HG02588 (cell line): Measurements from ENCODE around the gene UAP1L1.

Experiments used
- ATAC-seq: cut with Tn5 transposase; IDR thresholded peaks from one replicate; pipeline ENCODE4 v1.9.1; 2021; ENCODE audit warnings: mild to moderate bottlenecking, moderate library complexity; ENCODE audit not compliant: unreplicated experiment

The UAP1L1 gene

DNA sequence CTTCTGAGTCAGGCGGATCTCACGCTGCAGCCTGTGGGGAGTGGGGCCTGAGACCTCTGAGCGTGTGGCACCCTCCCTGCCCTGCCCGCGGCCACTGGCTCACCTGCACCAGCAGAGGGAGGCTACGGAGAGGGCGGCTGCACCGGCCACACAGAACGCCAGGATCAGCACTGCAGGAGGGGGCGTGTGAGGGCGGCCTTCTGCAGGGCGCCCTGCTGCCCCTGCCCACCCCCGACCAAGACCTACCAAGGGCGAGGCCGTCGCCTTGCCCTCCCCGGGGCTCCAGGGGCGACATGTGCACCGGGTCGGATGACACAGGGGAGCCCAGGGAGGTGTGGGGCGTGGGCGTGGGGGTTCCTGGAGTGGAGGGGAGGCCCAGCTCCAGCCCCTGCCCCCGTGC is 36.7 kb upstream of the UAP1L1 start:
- ATAC-seq, result no peak

DNA sequence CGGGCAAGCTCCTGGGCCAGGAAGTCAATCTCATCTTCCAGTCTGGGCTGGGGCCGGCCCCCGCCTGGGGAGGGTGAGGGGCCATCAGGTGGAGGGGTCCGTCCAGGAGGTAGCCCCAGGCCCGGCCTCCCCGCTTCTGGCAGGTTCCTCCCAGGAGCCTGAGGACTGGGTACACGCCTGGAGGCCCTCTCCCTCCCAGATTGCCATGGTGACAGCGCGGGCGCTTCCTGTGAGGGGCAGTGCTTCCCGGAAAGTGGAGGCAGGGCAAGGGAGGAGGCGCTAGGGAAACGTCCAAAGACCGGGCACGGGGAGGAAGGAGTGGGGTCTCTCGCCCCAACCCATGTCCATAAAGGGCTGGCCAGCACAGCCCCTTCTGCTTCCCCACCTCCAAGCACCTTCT is 36.2 kb upstream of the UAP1L1 start:
- no peak for ATAC-seq

DNA sequence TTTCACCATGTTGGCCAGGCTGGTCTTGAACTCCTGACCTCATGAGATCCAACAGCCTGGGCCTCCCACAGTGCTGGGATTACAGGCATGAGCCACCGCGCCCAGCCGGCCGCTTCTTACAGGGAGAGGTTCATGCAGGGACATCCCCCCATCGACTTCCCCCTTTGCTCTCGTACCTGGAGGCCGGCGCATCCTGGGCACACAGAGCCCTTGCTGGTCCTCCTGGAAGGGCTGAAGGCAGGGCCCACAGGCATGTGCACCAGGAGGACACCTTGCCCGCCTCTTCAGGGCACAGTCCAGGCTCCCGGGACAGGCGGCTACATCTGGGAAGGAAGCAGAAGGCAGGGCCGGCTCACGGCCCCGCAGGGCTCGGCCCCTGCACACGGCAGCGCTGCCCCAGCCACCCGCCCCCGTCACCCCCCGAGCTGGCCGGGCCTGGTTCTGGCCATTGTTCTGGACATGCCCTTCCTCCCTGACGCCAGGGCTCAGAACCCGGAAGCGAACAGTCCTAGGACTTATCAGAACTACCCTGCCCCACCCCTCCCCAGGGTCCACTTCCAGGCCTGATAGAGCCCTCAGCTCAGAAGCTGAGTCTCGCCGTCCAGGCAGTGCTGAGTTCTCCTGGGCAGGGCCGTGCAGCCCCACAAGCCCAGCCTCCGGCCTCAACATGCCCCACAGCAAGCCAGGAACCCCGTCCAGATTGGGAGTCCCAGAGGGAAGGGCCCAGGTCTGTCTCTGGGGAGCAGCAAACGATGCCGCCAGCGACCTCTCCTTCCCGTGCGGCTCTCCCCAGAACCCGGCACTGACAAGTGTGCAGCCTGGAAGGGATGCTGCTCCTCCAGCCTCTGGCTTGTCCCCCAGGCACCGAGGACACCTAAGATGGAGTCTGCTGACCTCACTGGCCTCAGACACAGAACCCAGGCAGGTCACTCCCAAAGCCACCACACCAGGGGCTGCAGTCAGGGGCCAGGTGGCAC is 34.3 kb upstream of the UAP1L1 start:
- no peak for ATAC-seq

DNA sequence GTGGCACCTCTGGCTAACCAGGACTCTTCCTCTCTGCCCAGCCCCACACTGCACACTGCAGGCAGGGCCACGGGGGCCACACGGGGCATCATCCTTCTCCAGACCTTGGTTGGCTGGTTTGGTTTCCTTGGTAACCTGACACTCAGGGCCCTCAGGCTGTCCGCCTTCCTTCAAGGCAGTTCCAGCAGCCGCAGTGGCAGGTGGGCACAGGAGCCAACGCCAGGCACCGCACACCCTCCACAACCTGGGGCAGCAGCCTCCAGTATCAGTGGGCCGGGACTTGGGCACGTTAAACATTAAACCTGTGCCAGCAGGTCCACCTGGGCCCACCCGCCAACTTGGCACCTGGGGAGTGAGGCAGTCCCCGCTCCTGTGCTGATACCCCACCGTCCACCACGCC is 33.3 kb upstream of the UAP1L1 start:
- no peak for ATAC-seq

DNA sequence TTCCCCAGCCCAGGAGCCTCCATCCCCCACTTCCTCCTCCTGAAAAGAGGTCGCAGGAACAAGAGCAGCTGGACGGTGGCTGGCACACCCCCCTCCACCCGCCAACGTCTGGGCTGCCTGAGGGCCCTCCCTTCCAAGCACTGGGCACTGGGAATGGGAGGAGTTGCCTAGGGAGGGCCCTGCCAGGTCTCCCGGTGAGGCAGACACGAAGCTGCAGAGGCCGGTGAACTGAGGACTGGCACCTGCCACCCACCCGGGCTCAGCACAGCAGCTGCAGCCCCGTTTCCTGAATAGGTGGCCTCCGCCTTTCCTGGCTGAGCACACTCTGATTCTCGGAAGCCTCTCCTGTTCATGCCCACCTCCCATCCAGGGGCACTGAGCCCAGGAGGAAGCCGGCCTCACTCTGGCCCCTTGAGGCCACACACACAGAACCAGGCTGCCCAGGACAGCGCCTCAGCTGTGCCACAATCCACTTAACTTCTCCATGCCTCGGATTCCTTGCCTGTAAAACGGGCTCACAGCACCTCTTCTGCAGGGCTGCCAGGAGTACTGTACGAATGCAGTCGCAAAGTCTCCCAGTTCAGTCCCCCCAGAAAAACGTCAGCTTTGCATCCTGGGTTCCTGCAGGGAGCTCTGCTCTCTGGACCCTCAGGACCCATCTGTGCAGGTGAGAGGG is 32.7 kb upstream of the UAP1L1 start:
- no peak for ATAC-seq

DNA sequence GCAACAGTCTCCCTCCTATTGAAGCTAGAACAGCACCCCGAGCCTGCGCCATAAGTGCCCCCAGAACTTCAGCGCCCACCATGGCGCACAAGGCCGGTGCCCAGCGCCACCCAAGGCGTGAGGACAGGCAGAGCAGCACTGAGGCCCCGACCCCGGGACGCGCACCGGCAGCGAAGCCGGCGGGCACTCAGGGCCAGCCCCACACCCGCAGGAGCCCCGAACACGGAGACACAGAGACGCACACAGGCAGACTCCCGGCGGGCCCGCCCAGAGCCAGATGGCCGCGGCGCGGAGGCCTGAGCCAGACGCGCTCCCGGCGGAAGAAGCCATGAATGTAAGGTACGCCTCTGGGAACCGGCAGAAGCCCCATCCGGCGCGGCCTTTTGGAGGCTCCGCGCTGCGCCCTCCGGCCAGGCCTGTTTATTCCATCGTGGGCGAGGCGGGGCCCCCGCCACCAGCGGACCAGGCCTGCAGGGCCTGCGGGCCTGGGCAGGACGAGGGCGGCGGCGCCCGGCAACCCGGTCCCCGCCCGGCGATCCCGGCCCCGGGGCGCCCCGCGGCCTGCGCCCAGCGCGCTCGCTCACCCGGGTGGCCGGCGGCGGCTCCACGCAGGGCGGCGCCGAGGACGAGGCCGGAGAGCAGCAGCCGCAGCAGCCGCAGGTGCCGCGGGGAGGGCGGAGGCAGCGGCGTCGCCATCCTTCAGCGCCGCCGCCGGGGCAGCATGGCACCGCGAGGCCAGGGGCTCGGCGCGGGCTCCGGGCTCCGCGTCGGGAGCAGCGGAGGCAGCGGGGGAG is 31.8 kb upstream of the UAP1L1 start:
- no peak for ATAC-seq

DNA sequence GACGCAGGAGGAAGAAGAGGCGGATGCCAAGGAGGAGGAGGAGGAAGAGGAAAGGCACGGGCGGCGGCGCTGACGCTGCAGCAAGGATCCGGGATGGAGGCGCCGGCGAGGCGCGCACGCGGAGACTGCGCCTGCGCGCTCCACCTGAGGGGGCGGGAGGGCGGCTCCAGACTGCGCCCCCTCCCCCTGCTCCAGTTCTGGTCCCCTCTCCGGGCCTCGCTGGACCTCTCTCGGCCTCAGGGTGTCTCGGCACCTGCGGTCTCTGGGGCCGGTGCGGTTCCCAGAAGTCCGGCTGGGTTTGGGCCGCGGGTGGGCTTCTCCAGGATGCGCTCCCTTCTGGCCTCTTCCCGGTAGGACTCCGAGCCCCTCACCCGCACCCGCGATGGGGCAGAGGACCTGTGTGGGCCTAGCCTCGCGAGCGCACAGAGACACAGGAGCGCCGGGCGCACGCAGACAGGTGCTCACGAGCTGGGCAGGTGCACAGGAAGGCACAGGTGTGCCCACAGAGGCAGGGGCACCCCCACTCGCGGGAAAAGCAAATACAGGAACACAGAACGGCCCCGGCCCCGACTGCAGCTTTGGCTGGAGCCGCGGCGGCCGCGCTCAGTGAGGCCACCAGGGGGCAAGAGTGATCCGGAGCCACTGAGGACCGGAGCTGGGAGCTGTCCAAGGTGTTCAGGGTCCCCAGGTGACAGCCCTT is 31.1 kb upstream of the UAP1L1 start, which contains the start of gene NPDC1:
Gene NPDC1, minus strand, starts transcription at position 90 of the 700 bp plus-strand sequence. CDS start 188 bp downstream, outside the sequence.
- ATAC-seq, result no peak

DNA sequence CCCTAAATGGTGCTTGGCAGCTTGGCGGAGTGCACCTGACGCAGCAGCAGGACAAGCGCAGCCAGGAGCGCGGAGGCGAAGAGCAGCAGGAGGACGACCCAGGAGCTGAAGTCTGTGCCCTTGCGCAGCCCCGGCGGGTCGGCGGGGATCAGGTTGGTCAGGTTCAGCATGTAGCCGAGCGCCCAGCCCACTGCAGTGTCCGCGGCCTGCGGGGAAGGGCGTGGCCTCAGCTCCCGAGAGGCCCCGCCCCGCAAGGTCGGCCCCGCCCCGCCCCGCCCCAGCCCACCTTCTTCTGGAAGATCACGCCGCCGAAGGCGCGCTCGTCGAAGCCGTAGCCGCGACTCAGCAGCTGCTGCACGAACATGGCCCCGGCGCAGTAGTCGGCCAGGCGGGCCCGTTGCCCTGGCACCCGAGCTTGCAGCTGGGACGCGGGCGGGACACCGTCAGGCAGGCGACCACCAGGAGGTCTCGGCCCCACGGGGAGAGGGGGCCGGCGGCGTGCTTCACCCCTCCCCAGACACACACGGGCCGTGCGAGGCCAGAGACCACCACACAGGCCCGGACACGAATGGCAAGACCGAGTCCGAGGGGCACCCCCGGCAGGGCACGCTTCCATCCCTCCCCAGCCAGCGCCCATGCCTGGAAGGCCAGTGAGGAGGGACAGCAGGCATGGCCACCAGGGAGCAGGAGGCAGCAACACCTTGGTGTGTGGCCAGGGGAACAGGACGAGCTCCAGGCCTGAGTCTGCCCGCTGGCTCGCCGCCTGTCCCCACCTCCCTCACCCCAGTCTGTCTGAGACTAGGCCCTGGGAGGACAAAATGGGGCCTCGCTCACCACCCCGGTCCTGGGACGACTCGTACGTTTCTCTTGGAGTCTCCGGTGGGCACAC is 28.4 kb upstream of the UAP1L1 start:
- no peak for ATAC-seq

DNA sequence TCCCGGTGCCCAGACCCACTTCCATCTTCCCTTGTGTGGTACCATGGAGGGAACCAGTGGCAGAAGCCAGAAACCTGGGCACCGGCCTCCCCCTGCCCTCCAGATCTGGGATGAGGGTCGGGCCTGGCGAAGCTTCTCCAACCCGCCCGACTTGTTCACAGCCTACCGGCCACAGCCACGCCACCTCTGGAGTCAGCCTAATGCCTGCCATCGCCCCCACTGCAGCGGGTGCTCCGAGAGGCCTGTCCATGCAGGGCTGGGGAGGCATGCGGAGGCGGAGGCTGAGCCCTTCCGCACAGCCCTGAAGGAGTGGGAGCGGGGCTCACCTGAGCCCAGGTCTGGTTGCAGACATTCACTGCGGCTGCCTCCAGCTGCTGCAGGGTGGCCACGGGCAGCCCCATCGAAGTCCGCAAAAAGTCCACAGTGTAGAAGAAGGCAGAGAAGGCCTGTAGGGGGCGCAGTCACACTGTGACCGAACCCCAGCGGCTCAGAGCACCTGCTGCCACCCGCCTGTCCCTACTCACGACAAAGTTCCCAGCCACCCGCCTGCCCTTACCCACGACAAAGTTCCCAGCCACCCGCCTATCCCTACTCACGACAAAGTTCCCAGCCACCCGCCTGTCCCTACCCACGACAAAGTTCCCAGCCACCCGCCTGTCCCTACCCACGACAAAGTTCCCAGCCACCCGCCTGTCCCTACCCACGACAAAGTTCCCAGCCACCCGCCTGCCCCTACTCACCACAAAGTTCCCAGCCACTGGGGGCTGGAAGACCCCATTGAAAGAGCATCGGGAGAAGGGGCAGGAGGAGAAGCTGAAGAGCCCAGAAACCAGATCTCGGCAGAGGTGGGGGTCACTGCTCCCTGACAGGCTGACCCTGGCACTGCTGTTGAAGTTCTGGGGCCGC is 27.5 kb upstream of the UAP1L1 start:
- ATAC-seq, result no peak

DNA sequence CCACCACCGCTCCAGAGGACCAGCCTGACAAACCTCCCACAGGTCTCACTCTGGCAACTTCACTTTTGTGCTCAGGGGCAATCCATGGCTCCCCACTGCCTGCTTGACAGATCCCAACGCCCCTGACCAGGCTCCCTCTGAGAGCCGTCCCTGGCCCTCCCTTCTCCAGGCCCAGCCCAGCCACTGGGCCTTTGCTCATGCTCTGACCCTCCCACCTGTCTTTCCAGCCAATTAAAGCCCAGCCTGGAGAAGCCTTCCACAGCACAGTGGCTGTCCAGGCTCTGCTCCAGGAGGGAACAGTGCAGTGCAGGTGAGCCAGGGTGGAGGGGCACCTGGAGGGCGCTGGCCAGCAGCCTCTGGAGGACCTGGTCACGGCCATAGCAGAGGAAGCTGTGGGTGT is 26.7 kb upstream of the UAP1L1 start:
- ATAC-seq, result no peak

DNA sequence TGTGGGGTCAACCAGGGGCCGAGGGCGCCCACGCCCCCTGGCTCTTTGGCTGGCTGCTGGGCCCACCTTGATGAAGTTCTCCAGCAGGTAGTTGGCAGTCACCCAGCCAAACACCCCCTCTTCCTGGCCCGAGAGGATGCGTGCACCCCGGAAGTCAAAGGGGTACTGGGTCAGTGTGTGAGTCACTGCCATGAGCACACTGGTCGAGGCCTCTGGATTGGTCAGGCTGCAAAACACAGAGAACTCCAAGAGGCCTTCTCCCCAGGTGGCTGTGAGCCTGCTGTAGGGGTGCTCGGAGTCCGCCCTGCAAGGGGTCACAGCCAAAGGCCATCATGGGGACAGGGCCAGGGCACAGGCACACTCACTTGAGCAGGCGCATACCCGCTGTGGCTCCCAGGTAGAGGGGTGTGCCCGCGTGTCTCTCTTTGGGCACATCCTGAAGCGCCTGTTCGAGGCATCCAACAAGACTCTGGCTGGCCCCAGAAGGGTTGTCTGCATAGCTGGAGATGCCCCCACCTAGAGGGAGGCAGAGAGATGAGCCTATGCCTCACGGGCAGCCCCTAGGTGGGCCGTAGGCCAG is 26.1 kb upstream of the UAP1L1 start:
- no peak for ATAC-seq

DNA sequence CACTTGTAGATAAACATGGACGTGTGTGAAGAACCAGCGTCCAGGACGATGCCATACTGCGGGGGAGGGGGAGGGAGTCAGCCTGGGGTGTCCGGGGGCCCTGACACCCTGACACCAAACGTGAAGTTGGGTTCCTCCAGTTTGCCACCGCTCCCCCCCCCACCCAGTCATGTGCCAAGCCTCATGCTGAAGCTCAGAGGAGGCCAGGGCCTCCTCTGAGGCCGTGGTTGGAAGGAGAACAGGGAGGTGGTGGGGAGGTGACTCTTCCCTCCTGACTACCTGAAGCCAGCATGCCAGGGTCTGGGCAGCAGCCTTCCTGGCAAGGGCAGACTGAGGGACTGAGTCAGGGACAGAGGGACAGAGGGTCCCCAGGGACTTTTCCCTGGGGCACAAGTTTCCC is 25.0 kb upstream of the UAP1L1 start:
- no peak for ATAC-seq

DNA sequence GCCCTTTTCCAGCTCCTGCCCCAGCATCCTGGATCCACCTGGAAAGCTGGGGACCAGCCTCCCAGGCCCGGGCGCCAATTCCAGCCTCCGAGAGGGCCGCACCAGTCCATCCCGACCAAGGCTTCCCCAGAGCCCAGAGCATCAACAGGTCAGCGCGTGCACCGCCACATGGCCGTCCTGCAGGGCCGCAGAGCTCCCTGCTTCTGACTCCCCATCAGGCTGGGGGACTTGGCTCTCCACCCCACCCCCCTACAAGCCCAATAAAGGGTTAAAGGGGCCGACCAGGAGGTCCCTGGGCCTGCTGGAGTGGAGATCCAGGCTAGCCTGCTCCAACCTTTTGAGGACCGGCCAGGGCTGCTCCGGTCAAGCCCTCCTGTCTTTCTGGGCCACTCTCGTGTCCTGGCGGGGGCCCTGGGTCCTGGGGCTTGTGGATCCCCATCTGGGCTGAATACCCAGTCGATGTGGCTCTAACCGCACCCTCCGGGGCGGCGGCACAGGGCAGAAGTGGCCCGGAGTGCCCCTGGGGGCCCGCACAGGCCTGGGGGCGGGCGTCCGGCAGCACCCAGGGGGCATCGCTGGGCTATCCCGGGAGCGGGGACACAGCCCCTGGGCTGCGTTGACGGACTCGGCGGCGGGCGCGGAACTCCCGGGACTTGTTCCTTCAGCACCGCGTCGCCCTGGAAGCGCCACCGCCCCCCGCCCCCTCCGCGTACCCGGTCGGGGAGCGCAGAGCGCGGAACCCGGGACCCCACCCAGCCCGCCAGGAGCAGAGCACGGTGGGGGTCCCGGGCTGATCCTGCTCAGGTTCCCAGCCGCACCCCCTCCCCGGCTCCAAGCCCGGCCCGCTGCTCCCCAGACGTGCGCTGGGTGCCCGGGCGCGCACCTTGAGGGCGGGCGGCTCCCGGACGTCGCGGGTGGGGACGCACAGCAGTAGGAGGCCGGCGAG is 24.0 kb upstream of the UAP1L1 start:
- no peak for ATAC-seq

DNA sequence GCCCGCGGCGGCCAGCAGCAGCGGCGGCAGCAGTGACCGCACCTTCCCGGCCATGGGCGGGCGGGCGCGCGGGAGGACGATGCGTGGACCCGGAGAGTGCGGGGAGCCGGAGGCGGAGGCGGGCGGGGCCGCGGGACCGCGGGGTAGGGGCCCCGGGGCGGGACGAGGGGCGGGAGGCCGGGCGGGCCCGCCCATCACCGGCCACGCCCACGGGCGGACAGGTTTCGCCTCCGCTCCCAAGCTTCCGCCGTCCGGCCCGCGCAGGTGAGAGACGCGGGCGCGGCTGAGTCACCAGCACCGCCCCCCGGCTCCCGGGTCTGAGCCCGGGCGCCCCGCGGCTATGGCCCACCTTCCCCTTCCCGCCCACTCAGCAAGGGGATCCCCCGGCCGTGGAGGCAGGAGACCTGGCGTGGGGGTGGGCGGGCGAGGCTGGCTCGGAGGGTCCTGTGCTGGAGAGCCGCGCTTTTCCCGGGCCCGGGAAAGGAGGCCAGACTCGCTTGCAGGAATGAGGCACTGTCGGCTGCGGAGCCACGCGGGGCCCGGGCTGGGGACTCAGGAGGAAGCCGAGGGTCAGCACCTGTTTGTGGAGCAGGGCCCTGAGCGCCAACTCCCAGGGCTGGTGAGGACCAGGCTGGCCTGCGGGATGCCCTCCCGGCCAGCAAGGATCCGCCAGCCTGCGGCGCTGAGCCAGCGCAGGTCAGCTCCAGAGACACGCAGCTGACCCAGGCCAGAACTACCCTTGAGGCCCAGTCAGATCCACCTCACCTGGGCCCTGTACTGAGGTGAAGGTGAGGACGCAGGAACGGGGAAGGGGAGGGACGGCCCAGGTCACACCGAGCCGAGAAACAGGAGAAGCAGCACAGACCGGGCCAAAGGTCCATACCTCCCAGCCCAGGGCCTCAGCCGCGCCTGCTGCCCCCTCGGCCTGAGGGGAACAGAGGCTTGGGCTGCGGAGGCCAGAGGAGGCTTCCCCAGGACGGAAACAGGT is 23.1 kb upstream of the UAP1L1 start, which contains the start of gene ENTPD2:
Gene ENTPD2, minus strand, starts transcription at position 118 of the 988 bp plus-strand sequence. Its CDS starts 64 bp downstream, at position 54.
- ATAC-seq, result no peak

DNA sequence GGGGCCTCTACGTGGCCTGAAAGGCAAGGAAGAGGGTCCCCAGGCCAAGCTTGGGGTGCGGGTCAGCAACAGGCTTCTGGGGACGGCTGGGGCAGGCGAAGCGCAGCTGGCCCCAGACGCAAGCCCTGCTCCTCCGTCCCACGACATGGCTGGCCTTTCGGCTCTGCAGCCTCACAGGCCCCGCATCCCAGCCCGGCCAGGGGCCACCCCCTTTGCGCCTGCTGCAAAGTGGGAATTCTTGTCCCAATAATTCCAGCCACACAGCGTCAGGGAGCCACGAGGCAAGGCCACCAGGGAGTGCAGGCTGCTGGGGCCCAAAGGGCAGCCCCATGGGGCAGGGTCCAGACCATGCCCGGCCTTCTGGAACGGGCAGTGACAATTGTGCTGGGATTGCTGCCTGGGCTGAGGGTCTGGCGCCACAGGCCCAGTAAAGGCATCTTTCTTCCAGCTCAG is 22.4 kb upstream of the UAP1L1 start:
- no peak for ATAC-seq
